Glomerular visceral epithelial cell (primary cell): Measurements from ENCODE around the gene HACE1.
"Not testable (repeated sequence)": the region's sequence is repeated elsewhere in the genome, so short reads cannot be mapped to it uniquely, and the experiment has no call there.

ENCODE experiments used
- DNase-seq: peaks from one replicate; pipeline ENCODE4 v3.0.0-alpha.2; 2016; ENCODE audit errors: extremely low spot score

Gene HACE1

DNA sequence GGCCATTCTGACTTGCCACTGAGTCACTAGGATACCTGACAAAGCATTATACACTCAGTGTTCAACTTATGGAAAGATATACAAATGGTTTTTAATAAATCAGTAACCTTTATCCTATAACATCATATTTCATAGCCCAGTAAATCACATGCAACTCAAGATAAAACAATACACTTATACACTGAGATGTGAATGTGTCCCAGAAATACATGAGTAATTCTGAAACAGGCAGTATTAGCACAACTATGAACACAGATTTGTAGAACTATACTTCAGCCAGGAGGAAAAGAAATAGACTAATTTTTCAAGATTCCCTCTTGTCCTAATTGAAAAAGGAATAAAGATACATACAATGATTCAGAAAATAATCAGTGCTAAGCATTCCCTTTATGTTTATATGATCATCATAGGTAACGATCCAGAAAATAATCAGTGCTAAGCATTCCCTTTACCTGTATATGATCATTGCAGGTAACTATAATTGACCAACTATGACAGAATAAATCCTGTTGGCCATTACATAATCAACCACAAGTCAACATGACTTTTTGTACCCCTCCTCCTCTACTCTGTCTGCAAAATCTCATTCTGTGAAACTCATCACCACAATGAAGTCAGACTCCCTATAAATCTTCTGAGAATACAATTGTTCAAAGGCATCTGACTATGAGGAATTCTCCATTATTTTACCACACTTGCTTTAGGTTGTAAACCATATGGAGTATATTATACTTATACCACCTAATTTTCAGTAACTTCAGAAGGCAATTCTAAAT, 30.3 kb downstream of the HACE1 start:
- DNase-seq: no peak

GRCh38 chr6:104828478-104828877, 31.2 kb downstream of the HACE1 start:
- DNase-seq: no peak

DNA sequence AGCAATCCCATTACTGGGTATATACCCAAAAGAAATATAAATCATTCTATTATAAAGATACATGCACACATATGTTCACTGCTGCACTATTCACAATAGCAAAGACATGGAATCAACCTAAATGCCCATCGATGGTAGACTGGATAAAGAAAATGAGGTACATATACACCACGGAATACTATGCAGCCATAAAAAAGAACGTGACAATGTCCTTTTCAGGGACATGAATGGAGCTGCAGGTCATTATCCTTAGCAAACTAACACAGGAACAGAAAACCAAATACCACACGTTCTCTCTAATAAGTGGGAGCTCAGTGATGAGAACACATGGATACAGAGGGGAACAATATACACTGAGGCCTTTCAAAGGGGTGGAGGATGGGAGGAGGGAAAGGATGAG, 38.9 kb downstream of the HACE1 start:
- DNase-seq: not testable (repeated sequence)

DNA sequence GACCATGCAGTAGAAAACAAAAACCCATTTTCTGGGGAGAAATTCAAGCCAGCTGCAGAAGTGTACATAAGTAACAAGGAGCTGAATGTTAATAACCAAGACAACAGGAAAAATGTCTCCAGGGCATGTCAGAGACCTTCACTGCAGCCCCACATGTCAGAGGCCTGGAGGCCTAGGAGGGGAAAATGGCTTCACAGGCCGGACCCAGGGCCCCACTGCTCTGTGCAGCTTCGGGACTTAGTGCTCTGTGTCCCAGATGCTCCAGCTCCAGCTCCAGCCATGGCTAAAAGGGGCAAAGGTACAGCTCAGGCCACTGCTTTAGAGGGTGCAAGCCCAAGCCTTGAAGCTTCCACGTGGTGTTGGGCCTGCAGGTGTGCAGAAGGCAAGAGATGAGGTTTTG, 43.6 kb downstream of the HACE1 start:
- no peak for DNase-seq

DNA sequence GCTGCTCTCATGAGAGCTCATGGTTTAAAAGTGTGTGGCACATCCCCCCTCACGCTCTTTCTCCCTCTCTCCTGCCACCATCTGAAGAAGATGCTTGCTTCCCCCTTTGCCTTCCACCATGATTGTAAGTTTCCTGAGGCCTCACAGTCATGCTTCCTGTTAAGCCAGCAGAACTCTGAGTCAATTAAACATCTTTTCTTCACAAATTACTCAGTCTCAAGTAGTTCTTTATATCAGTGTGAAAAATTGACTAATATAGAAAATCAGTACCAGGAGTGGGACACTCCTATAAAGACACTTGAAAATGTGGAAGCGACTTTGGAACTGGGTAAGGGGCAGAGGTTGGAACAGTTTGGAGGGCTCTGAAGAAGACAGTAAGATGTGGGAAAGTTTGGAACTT, 45.0 kb downstream of the HACE1 start:
- no peak for DNase-seq

DNA sequence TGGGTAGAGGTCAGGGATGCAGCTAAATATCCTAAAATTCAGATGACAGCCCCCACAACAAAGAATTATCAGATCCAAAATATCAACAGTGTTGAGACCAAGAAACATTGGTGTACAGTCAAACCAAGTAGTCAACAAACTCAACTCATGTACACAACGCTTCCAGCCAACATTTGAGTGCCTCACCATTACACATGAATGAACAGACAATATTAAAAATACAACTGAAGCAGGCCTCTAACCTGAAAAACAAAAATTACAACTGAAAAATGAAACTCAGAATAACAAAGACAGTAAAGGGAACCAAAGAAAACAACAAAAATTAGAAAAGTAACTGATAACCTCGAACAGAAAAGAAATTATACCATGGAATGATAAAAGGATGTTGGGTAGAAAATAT, 46.2 kb downstream of the HACE1 start:
- DNase-seq: no peak

GRCh38 chr6:104809116-104809515, 50.6 kb downstream of the HACE1 start:
- DNase-seq: no peak

GRCh38 chr6:104805335-104805734, 54.4 kb downstream of the HACE1 start:
- DNase-seq: not testable (repeated sequence)

- DNase-seq: no peak
Measured at GRCh38 chr6:104799134-104799657, 60.5 kb downstream of the HACE1 start.

DNA sequence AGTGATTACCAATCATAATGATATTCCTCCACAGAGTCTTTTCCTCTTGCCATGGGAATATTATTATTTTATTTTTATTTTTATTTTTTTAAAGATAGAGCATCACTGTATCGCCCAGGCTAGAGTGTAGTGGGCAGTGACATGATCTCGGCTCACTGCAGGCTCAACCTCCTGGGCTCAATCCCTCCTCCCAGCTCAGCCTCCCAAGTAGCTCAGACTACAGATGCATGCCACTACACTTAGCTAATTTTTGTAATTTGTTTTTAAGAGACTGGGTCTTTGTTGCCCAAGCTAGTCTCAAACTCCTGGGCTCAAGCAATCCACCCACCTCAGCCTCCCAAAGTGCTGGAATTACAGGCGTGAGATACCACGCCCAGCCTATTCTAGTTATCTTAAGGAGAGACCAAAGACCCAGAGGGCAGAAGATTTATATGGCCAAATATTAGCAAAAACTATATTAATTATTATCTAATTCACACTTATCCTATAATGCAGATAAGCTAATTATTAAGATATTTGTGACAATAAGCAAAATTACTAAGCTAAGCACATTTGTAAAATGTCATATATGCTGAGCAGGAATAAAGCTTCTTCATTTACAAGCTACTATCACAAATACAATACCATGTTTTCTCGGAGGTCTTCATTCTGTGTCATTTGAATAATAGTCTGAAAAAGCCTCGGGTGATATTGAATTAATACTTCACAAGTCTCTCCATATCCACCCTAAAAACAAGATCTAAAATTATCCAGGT, 63.5 kb downstream of the HACE1 start:
- no peak for DNase-seq

DNA sequence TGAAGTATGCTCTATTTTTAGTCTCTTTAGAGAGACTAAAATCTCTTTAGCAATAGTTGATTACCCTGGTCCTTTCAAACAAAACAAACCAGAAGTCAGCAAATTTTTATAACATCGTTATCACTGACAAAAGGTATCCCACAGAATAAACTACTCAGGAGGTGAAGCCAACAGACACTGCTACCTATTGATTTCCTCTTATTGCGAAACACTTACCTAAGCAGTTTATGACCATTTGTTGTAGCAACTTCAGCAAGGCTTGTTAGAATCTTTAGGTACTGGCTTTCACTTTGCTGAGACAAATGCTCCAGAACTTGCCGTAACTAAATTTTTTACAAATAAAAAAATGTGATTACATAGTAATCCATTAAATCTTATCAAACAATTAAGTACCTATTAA, 64.4 kb downstream of the HACE1 start:
- no peak for DNase-seq

GRCh38 chr6:104789770-104790190, 69.9 kb downstream of the HACE1 start:
- peak; percentile 58 for DNase-seq

DNA sequence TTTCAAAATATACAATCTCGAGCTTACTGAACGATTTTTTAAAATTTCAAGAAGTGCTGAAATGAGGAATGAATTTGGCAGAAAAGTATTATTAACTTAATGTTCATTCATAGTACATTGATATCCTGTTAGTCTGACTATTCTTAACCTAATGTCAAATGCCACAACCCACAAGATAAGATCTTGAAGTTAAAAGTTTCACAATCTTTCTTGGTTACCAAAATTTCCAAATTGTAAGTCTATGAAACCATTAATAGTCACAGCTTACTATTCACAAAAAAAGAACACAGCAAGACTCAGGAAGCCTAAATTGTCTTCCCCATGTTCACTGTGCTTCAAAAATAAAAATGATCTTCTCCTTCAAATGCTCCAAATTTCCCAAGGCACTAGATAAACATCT, 71.3 kb downstream of the HACE1 start:
- DNase-seq: no peak

GRCh38 chr6:104787305-104787704, 72.4 kb downstream of the HACE1 start:
- DNase-seq: no peak

DNA sequence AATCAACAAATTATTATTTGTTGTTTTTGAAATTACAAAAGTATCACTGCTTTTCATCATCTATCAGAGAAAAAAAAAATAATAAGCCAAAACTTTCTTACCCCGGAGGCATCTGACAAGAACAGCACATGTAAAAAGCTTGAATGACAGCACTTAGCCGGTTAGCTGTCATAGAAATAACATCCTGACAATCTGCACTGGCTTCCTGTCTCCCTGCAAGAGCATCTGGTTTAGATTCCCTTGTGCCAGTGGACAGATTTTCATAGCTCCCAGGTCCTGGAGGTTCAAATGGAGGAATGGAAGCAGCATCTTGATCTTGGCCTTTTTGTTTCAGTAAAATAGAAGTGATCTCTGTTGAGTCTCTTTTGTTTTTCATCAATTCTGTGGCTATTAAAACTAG, 74.8 kb downstream of the HACE1 start:
- DNase-seq: no peak

GRCh38 chr6:104771258-104771832, 88.4 kb downstream of the HACE1 start:
- peak; percentile 18 for DNase-seq

DNA sequence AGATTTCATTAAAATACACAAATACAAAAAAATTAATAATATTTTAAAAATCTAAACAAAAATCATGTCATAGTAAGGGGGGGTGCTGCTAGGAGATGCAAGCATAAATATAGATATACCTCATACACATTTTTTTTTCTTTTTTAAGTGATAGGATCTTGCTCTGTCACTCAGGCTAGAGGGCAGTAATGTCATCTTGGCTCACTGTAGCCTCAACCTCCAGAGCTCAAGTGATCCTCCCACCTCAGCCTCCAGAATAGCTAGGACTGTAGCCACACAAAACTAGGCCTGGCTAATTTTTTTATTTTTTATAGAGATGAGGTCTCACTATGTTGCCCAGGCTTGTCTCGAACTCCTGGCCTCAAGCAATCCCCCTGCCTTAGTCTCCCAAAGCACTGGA, 90.8 kb downstream of the HACE1 start:
- no peak for DNase-seq

GRCh38 chr6:104766595-104766994, 93.1 kb downstream of the HACE1 start:
- no peak for DNase-seq

- no peak for DNase-seq
Measured at GRCh38 chr6:104754788-104755409, 104.8 kb downstream of the HACE1 start.

DNA sequence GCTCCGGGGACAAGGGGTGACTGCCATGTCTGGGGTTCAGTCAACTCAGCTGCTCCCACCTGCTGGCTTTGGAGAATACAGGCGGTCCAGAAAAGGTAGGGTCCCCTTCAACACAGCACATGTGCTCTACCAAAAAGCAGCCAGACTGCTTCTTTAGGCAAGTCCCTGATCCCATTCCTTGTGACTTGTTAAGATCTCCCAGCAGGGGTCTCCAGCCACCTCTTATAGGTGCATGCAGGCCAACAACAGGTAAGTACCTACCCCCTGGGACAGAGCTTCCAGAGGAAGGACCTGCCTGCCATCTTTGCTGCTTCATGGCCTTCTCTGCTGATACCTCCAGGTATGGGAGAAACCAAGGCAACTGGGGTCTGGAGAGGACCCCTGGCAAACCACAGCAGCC, 106.5 kb downstream of the HACE1 start:
- DNase-seq: no peak

DNA sequence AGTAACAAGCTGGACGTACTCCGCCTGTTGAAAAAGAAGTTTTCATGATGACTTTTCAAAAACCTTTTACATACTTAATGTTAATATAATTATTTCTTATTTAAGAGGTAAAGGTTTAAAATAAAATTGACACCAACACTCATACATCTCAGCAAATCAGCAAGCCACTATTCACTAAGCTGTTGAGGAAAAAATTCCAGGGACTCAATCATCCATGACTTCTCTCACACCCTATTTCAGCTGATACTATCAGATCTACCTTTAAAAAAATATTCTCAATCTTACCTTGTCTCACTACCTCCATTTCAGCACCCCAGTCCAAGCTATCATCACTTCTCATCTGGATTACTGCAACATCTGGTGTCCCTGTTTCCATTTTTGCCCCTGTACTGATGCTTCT, 109.3 kb downstream of the HACE1 start:
- DNase-seq: peak; percentile 15

- not testable (repeated sequence) for DNase-seq
Measured at GRCh38 chr6:104739124-104739523, 120.6 kb downstream of the HACE1 start.
